ENCODE data around the gene RNGTT. TPM values are rescaled to one million over a fixed set of nuclear protein-coding genes. Genes with fewer than 3 reads are reported as not detected.

Gene RNGTT
- total RNA-seq, 1 donor from 2014 or later, result 23.3 TPM

GRCh38 chr6:88864359-88865054 lies 98.9 kb downstream of the RNGTT start:
- H3K4me1 Mint-ChIP-seq, result no peaks in the 10 kb centered on the region
- H3K36me3 Mint-ChIP-seq (ENCODE audit: low read depth), result peaks cover 6% of the 10 kb centered on the region

DNA sequence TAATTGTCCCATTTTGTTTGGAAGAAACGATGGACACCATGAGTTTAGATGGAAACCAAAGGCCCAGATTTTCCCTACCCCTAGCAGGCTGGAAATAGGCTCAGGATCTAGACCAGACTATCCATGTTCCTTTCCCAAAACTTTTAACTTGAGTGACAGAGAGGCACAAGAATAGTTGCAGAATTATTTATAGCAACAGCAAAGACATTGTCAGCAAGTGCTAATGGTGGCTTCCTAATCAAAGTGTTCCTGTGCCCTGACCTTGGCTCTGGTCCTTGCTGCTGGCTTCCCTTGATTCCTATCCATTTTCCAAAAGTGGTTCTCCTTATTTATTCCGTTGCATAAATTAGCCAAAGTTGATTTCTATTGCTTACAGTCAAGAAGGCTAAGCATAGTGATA lies 103.1 kb downstream of the RNGTT start:
- Mint-ChIP-seq H3K4me3 (no peak overlapping the region), H3K4me1 (no peaks in the 10 kb centered on the region), H3K36me3 (ENCODE audit: low read depth) (peaks cover 6% of the 10 kb centered on the region), H3K27me3 (ENCODE audit: low read depth) (no peaks in the 10 kb centered on the region), H3K9me3 (no peaks in the 10 kb centered on the region), H3K27ac (ENCODE audit: unreplicated experiment) (no peak overlapping the region)
- DNase-seq (ENCODE audit: low read depth, low spot score), result no peak
- TF ChIP-seq CTCF (conservative IDR thresholded peaks at IDR 0.05), result no peak

More at GRCh38 chr6:88864359-88865054, 98.9 kb downstream of the RNGTT start:
- no peak for DNase-seq (ENCODE audit: low read depth, low spot score)
- H3K27ac Mint-ChIP-seq (ENCODE audit: unreplicated experiment), result no peak overlapping the region
- no peaks in the 10 kb centered on the region for H3K9me3 Mint-ChIP-seq
- no peaks in the 10 kb centered on the region for H3K27me3 Mint-ChIP-seq (ENCODE audit: low read depth)
- TF ChIP-seq CTCF (conservative IDR thresholded peaks at IDR 0.05), result no peak
- H3K4me3 Mint-ChIP-seq, result no peak overlapping the region

DNA sequence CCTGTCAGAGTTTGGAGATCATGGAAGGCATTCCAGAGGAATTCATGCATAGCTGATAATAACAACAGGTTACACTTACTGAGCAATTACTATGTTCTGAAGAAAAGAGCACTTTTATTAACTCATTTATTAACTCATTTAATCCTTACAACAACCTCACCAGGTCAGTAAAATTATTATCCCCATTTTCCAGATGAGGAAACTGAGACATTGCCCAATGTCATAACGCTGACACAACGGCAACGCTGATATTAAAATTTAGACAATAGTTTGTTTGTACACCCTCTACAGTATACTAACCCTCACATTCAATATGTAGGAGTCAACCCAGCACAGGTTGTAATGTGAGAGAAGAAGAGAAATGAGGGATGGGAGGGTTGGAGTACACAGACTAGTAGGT lies 105.0 kb downstream of the RNGTT start:
- Mint-ChIP-seq H3K27ac (ENCODE audit: unreplicated experiment) (no peak overlapping the region), H3K9me3 (no peaks in the 10 kb centered on the region), H3K27me3 (ENCODE audit: low read depth) (no peaks in the 10 kb centered on the region), H3K4me3 (no peak overlapping the region), H3K4me1 (no peaks in the 10 kb centered on the region), H3K36me3 (ENCODE audit: low read depth) (peaks cover 6% of the 10 kb centered on the region)
- DNase-seq (ENCODE audit: low read depth, low spot score), result no peak
- no peak for TF ChIP-seq CTCF (conservative IDR thresholded peaks at IDR 0.05)

DNA sequence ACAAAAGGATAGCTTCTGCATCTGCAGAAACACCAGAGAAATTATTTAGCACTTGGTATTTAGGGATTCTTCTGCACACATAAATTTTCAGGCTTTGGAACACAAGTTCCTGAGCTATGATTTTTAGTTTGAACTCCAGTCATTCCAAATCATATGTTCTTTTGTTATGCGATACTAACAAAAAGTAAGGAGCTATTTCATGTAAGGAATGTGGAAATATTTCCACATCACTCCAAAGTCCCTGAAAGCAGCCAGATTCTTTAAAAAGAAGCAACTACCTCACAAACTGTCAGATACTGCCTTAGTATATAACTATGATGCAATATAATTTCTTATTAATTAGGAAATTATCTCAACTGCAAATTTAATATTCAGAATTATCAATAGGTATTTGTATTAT lies 106.9 kb downstream of the RNGTT start:
- no peaks in the 10 kb centered on the region for H3K9me3 Mint-ChIP-seq
- no peak for DNase-seq (ENCODE audit: low read depth, low spot score)
- H3K4me3 Mint-ChIP-seq, result no peak overlapping the region
- TF ChIP-seq CTCF (conservative IDR thresholded peaks at IDR 0.05), result no peak
- H3K36me3 Mint-ChIP-seq (ENCODE audit: low read depth), result no peaks in the 10 kb centered on the region
- H3K27me3 Mint-ChIP-seq (ENCODE audit: low read depth), result no peaks in the 10 kb centered on the region
- H3K4me1 Mint-ChIP-seq, result no peaks in the 10 kb centered on the region
- no peak overlapping the region for H3K27ac Mint-ChIP-seq (ENCODE audit: unreplicated experiment)

GRCh38 chr6:88855541-88856147 lies 107.8 kb downstream of the RNGTT start:
- Mint-ChIP-seq H3K27me3 (ENCODE audit: low read depth) (no peaks in the 10 kb centered on the region), H3K4me1 (no peaks in the 10 kb centered on the region), H3K4me3 (no peak overlapping the region), H3K27ac (ENCODE audit: unreplicated experiment) (no peak overlapping the region), H3K9me3 (no peaks in the 10 kb centered on the region), H3K36me3 (ENCODE audit: low read depth) (no peaks in the 10 kb centered on the region)
- no peak for DNase-seq (ENCODE audit: low read depth, low spot score)
- no peak for TF ChIP-seq CTCF (conservative IDR thresholded peaks at IDR 0.05)

Measured in neural crest cell (in vitro differentiated cells).